NCI-H2227 treated with DMSO at 0.1 percent for 48 hours (cell line): ENCODE measurements around the gene RNU7-1.

ENCODE experiments used
- DNase-seq: peaks from one replicate; lab custom pipeline; 2025; lab: John Stamatoyannopoulos, UW

Gene RNU7-1

DNA sequence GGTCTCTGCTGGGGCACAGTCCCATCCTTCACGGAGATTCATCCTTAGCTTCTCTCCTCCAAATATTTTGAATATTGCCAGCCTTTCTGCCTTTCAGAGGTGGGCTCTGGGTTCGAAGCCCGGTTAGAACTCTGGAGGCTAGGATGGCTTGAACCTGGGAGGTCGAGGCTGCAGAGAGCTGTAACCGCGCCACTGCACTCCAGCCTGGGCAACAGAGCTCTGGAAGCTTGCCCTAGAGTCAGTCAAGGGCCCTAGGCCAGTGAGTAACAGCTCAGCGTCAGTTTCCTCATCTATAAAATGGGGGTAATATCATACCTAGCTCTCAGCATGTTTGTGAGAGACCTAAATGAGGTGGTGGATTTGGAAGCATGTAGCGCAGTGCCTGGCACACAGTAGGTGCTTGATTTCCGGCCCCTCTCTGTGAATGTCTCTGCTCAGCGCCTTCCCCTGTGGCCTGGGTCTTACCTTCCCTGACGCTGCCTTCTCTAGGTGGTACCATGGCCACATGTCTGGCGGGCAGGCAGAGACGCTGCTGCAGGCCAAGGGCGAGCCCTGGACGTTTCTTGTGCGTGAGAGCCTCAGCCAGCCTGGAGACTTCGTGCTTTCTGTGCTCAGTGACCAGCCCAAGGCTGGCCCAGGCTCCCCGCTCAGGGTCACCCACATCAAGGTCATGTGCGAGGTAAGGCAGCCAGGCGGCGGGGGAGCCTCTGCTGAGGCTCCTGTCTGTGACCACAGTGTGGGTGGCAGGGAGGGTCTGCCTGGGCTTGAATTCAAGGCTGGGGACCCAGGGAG is 10.9 kb downstream of the RNU7-1 start:
- DNase-seq: no peak

DNA sequence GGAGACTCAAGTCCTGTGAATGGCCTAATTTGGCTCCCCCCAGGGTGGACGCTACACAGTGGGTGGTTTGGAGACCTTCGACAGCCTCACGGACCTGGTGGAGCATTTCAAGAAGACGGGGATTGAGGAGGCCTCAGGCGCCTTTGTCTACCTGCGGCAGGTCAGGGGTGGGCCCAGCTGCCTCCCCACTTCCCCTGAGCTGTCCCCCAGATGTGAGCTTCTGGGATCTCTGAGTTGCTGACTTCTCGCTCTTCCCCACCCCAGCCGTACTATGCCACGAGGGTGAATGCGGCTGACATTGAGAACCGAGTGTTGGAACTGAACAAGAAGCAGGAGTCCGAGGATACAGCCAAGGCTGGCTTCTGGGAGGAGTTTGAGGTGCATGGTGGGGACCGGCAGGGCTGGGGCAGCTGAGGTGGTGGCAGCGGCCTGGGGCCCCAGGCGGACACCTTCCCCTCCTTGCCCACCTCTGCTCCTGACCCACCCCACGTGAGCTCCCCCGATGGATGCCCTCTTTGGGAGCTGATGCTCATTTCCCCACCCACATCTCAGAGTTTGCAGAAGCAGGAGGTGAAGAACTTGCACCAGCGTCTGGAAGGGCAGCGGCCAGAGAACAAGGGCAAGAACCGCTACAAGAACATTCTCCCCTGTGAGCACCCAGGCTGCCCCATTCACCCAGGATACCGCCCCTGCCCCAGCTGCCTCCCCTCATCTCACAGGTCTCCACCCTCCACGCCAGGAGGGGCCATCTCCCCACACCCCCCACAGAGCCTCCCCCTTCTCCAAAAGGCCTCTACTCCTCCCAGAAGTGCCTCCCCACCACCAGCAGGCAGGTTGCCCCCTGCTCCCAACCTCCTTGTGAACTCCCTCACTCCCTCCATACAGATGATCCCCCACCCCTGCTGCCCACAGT is 11.7 kb downstream of the RNU7-1 start:
- no peak for DNase-seq

DNA sequence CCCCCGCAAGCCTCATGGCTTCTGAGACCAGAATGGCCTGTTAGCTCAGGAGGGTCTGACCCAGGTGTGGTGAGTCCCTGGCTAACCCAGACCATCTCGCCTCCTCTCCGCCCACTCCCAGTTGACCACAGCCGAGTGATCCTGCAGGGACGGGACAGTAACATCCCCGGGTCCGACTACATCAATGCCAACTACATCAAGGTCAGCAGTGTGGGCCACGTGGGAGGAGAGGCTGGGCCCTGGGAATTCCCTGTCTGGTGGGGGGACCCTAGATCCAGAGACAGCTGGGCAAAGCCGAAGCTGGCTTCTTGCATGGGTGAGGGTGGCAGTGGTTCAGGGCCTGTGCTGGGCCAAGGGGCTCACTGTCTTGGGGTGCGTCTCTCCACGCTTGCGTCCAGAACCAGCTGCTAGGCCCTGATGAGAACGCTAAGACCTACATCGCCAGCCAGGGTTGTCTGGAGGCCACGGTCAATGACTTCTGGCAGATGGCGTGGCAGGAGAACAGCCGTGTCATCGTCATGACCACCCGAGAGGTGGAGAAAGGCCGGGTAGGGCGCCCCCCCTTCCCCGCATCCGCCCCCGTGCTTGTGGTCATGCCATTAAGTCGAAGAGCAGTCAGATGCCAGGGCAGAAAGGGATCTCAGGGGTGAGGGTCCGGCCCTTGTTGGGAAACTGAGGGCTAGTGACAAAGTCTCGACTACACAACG is 12.6 kb downstream of the RNU7-1 start:
- no peak for DNase-seq

DNA sequence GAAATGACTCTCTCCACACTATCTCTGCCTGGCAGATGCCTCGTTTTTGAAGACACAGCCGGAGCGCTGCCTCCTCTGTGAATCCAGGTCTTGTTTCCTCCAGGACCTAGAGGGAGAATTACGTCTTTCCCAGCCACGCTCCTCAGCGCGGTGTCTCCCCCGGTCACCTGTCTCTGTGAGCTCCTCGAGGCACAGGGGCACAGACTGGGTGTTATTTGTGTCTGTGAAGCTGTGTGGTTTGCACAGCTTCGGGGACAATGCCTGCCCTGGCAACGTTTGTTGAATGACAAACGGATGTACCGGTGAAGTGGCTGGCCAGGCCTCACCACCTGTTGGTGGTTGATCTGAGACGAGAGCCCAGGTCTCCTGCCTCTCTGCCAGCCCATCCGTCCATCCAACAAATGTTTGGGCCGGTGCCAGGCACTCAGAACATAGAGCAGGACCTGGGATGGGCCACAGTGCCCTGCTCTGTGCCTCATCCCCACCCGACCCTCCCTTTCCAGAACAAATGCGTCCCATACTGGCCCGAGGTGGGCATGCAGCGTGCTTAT is 13.6 kb downstream of the RNU7-1 start:
- no peak for DNase-seq

DNA sequence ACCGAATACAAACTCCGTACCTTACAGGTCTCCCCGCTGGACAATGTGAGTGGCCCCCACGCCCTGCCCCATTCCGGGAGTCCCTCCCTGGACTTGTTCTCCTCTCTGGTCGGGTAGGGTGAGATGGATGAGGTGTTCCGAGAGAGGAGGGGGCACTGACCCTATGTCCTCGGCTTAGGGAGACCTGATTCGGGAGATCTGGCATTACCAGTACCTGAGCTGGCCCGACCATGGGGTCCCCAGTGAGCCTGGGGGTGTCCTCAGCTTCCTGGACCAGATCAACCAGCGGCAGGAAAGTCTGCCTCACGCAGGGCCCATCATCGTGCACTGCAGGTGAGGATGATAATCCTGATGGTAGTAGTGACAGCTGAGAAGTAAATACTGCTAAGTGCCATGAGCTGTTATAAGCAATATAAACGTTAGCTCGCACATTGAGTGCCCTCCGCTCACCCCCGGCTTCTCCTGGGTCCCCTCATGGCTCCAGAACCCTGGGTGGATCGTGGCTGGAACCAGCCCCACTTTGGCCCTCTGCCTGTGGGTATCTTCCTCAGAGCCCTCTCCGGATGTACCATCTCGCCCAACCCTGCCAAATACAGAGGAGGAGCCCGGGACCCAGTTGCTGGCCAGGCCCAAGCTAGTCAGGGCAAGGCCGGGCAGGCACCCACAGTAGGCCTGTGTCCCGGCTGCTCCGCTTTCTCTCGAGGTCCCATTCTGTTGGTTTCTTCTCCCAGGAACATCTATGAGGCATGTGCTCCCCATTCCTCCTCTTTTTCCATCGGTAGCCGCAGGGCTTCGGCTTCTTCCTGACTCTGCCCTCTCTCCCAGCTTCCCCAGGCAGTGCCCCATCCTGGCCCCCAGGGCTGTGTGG is 14.4 kb downstream of the RNU7-1 start:
- DNase-seq: no peak

DNA sequence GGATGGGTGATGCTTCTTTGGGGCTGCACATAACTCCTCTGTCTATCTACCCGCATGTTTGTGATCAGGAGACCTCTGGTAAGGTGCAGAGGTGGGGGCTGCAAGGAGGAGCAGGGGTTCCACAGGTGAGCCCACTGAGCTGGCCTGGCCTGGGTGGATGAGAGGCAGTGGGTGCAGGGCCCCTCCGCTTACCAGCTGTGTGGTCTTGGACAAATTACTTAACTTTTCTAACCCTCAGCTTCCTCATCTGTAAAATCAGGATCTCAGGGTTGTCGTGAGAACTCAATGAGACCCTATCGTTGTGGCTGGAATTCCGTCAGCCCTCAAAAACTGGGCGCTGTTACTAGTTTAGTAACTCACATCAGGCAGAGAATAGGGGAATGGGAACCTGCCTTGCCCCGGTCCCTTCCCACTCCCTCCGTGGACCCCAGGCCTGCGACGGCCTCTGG is 15.0 kb downstream of the RNU7-1 start:
- no peak for DNase-seq

DNA sequence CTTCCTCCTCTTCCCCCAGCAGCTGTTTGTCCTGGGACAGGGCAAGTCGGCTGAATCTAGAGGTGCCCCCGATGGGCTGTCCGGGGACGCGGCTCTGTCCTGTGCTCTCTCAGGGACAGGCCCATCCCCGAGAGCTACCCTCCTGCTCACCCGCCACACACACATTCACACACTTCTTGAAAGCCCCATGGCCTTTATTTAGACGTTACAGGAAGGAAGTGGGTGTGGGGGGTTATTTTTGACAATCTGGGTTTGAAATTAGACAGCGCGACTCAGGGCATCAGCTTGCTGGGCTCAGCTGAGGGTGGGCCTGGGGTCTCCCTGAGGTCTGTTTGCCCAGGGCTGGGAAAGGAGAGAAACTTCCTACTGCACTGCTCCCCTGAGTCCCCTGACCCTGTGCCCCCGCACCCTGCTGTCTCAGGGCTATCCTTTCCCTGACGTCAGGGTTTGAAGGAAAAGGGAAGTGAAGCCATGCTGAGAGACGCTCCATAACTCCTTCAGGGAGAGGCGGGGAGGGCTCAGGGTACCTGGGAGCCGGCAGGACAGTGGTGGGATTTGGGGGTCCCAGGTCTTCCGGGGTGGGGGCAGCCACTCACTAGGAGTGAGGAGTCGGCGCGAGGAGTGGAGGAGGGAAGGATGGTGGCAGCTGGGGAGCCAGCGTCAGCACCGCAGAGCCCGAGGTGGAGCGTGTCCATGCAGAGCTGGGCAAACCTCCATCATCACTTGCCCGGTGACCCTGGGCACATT is 15.6 kb downstream of the RNU7-1 start:
- DNase-seq: no peak

DNA sequence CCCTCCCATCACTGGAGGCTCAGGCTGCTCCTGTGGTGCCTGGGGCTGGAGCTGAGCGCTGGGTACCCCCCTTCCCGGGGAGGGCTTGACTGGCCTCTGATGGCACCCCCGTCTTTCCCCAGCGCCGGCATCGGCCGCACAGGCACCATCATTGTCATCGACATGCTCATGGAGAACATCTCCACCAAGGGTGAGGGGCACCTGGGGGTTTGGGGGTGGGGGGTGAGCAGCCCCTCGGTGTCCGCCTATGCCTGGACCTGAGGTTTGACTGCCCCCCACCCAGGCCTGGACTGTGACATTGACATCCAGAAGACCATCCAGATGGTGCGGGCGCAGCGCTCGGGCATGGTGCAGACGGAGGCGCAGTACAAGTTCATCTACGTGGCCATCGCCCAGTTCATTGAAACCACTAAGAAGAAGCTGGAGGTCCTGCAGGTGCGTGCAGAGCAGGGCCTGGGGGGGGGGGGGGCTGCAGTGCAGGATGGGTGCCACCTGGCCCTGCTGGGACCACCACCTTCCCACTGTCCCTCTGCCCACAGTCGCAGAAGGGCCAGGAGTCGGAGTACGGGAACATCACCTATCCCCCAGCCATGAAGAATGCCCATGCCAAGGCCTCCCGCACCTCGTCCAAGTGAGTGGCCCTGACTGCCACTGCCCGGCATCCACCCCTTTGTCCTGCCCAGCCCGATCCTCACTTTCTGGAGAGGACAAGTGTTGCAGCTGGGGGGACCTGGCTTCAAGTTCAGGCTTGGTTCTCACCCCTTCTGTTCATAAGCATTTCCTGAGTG is 16.4 kb downstream of the RNU7-1 start:
- DNase-seq: no peak

DNA sequence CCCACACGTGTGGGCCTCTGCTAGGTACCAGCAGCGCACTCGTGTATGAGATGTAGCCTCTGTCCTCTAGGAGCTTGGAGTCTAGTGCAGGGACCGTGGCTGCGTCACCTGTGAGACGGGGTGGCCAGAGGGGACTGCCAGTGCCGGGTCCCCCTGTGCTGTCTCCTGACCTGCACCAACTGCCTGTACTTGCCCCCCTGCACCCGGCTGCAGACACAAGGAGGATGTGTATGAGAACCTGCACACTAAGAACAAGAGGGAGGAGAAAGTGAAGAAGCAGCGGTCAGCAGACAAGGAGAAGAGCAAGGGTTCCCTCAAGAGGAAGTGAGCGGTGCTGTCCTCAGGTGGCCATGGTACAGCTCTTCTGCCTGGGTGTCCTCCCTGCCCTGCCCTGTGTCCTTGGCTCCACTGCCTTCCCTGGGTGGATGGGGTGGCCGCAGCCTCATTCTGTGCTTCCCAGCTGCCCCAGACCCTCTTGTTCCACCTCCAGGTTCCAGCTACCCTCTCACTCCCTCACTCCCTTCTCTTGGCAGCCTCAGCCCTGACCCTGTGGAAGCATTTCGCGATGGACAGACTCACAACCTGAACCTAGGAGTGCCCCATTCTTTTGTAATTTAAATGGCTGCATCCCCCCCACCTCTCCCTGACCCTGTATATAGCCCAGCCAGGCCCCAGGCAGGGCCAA is 17.1 kb downstream of the RNU7-1 start:
- DNase-seq: no peak

DNA sequence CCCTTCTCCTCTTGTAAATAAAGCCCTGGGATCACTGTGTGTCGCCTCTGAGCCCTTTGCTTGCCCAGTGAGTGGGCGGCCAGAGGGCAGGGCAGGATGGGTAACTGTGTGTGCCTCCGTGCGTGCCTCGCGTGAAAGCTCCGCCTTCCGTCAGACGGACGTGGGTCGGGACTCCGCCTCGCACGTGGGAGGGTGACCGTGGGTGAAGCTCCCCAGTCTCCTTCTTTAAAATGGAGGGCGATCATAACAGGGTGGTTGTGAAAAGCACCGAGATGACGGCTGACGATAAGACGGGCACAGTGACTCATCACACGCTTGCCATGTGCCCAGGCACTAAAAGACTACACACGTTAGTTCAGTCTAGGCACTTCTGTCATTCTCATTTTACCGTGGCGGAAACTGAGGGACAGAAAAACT is 17.7 kb downstream of the RNU7-1 start:
- DNase-seq: no peak

DNA sequence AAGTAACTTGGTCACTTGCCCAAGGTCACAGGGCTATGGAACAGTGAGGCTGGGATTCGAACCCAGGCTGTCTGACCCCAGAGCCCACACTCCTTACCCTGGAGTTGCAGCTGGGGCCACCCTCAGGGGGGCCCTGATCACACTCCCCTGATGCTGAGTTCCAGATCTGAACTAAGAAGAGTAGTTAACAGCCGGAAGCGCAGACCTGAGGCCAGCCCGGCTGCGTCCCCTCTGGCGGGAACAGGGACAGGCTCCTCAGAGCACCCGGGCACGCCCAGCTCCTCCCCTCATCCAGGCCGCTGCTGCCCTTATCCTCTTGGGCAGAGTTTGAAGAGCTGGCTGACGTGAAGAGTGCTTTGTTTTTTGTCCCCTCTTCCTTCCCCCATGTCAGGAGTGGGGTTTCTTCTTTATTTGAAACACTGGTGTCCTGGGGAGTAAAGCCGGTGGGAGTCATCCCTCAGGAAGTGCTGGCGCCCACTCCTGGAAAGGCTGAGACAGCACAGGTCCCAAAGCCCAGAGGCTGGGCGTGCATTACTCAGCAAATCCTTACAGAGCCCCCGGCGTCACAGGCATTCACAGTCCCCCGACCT is 18.2 kb downstream of the RNU7-1 start:
- peak; percentile 66 for DNase-seq

DNA sequence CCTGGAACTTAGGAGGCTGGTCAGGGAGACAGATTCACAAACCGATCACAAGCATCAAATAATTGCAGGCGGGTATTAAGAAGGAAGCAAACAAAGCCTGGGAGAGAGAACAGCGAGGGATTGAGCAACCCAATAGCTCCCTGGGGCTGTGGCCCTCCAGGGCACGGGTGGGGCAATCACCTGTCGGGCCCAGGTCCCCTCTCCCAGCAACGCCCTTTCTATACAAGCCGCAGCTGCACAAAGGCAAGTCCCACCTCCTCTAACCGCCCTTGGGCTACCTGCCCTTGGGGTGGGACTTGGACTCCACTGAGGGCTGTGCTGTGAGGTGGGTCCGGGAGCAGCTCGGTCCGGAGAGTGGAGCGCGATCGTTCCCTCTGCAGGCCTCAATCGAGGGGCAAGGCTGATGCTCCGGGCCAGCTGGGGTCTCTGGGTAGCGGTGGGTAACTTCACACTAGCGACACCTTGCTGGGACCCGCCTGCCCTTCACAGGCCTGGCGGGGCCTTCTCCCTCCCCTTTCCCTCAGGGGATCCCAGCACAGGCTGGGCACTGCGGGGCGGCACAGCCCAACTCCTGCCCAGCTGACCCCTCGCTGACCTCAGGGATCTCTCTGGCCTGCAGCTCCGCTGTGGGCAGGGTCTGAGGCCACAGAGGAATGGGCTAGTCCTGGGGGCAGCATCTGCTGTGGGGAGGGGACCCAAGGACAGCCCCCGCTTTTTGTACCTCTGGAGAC is 18.8 kb downstream of the RNU7-1 start:
- DNase-seq: no peak

DNA sequence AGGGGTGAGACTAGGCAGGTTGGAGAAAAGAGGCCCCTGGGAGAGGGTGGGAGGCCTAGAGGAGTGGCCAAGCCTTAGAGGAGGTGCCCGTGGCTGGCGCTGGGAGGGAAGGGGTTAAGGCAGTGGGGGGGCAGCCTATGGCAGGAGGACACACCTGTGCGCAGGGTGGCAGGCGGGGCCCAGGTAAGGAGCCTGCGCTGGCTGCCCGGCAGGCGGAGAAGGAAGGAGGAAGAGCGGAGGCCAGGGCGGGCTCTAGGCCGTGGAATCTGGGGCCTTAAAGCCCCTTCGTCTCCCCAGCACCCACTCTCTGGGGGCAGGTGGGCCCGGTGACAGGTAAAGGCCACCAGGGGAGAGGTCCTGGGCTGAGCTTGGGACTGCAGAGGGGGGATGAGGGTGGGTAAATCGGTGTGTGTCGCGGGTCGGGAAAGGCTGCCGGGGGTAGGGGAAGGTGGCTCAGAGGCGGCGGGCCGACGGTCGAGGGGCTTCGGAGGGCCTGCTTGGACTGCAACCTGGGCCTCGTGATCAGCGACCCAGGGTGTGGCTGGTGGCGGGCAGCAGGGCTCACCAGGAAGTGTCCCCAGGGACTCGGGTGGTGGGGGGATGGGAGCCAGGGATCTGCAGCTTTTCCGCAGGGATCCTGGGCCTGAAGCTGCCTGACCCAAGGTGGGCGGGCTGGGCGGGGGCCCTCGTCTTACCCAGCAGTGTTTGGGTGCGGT is 19.6 kb downstream of the RNU7-1 start:
- DNase-seq: no peak

DNA sequence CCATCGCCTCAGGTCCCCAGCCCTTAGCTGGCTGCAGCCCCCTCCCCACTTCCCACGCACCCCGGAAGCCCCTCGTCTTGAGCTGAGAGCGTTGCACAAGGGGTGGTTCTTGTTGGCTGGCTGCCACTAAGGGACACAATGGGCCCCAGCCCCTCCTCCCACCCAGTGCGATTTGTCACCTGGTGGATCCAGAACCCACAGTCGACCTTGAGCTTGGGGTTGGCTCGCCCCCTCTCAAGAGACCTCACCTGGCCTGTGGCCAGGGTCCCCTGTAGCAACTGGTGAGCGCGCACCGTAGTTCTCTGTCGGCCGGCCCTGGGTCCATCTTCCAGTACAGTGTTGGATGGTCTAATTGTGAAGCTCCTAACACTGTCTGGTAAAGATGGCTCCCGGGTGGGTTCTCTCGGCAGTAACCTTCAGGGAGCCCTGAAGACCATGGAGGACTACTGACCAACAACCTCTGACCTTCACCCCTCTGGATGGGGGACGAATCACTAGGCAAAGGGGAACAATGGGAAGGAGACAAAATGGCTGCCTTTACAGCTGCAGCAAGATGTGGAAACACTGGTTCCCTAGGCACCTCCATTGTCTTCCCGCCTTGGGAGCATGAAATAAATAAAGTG is 20.3 kb downstream of the RNU7-1 start:
- no peak for DNase-seq

DNA sequence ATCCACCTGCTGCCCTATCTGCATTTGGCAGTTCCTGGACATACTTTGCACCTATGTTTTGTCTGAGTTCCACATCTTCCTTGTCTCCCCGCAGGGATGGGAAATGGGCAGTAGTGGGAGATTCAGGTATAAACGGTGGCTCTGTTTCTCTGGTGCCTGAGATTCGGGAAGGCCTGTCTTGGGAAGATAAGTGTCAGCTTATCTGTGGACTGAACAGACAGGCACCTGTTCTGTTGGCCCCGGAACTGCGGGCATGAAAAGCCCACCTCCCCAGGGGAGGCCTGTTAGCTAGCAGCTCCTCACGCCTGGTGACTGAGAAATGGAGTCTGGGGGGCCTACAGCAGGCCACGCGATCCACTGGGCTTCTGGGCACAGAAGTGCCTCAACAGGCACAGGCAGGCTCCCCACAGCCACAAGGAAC is 21.0 kb downstream of the RNU7-1 start:
- DNase-seq: no peak

DNA sequence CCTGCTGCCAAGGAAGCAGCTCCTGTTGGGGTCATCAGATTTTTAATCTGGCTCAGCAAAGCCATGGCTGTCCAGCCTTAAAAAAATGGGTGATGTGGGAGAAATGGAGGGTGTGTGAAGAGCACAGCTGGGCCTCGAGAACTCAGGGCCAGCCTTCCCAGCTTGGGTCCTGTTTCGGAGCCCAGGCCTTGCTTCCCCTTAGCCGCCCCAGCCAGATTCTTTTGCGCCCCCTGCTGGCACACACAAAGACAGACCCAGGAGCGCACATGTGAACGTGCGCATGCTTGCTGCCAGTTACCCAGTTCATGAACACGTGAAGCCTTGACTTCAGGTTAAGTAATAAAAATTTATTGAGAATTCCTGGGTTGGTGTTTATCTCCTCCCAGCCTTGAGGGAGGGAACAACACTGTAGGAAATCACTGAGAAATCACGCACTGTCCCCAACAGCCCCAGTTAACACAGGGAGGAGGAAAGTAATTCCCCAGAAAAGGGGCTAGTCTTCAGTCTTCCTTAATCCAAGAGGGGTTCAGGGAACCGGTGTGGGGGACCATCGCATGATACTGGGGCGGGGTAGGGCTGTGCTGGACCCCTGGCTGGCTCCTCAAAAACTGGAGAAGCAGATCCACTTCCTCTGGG is 21.5 kb downstream of the RNU7-1 start:
- DNase-seq: peak; percentile 65
